Right lobe of liver (tissue), 6 donors: Measurements from ENCODE around the gene SH3GL1. TPM values are rescaled to one million over a fixed set of nuclear protein-coding genes. Genes with fewer than 3 reads are reported as not detected.

Experiments used
- ATAC-seq, 4 donors: fragments of 200-7000 bp; cut with Tn5 transposase; one replicate each; pipeline ENCODE4 v1.9.1; 2020; ENCODE audit warnings: mild to moderate bottlenecking in 4 of 4, moderate library complexity in 4 of 4
- DNase-seq, 3 donors: peaks; one replicate each; pipeline ENCODE4 v3.0.0-alpha.2; 2020
- H3K27ac ChIP-seq, 3 donors: fragments of 200-600 bp; one replicate each; pipeline ENCODE4 v1.8.0; 2022
- H3K27me3 ChIP-seq, 2 donors: fragments of 200-600 bp; one replicate each; pipeline ENCODE4 v1.8.0; 2022
- H3K36me3 ChIP-seq, 4 donors: fragments of 200-600 bp; sonication (generic) in 1 of 4; one replicate each; pipeline versions ENCODE4 v1.5.1 to v1.8.0; 2017 to 2022; ENCODE audit warnings: control low read depth in 1 of 4
- H3K4me1 ChIP-seq, 4 donors: fragments of 200-600 bp; sonication (generic) in 1 of 4; one replicate each; pipeline versions ENCODE4 v1.5.1 to v1.8.0; 2017 to 2022; ENCODE audit warnings: control low read depth in 1 of 4
- H3K4me3 ChIP-seq, 3 donors: fragments of 200-600 bp; one replicate each; pipeline ENCODE4 v1.8.0; 2022
- H3K9me3 ChIP-seq, 4 donors: fragments of 200-600 bp; sonication (generic) in 1 of 4; one replicate each; pipeline versions ENCODE4 v1.5.1 to v1.8.0; 2017 to 2022; ENCODE audit warnings: control low read depth in 1 of 4
- CTCF ChIP-seq, 4 donors: fragments of 200-600 bp in 3 of 4; fragments of 450-650 bp in 1 of 4; IDR thresholded peaks; one replicate each; pipeline versions ENCODE4 v1.5.1 to v1.8.0; 2016 to 2022; ENCODE audit warnings: antibody characterized with exemption in 4 of 4, mild to moderate bottlenecking in 2 of 4
- POLR2A ChIP-seq: fragments of 450-650 bp; IDR thresholded peaks from one replicate; pipeline ENCODE4 v1.6.1; 2017; ENCODE audit warnings: antibody characterized with exemption, mild to moderate bottlenecking
- WGBS: methylation state at CpG from one replicate; pipeline ENCODE4 v1.1.6; 2018; ENCODE audit warnings: low coverage, low lambda C conversion rate; ENCODE audit not compliant: insufficient coverage; ENCODE audit errors: missing lambda C conversion rate; 5-methylcytosine and 5-hydroxymethylcytosine counted together
- intact Hi-C, 2 donors: fragments of 100-400 bp; cut with DNase I; formaldehyde crosslinking; loops; one replicate each; pipeline versions ENCODE4 v1.11.2 to v1.14.1; 2022
- total RNA-seq, 6 experiments: library from RNA; depleted of rRNA in 2 of 6; stranded (reverse); fragments of >200 nt in 2 of 6; fragmentation: NEBNext Ultra II Directional in 3 of 6; extraction: Animal tissue kit (Norgen Biotek cat#: 25700) in 3 of 6; gene quantifications; one replicate each; pipeline versions ENCODE4 v1.1.0 to v1.2.4, GENCODE V29; 2016 to 2023
- donor health status: DM: no; HTN: yes; CAD: no.
- donor health status: DM: no; HTN: no; CAD: no.
- donor health status: DM: no; HTN: no; CAD: no.
- donor health status: DM: no; HTN: yes; CAD: no.
- donor health status: DM: no; HTN: yes; CAD: no.

The SH3GL1 gene
- total RNA-seq, 6 experiments from 2014 or later: 22.6 to 47.7 (median 25.2) TPM

- DNase-seq (peak; percentile 57 to 86 (median 80)), ATAC-seq (peak; percentile 53 to 75 (median 66))
- no peaks in the 10 kb centered on the region for H3K9me3 ChIP-seq
- H3K36me3 ChIP-seq: peaks cover 9 to 62% (median 38%) of the 10 kb centered on the region in 4 donors
- H3K27ac ChIP-seq: peak overlapping the region in 2 of 3 donors; percentile 63 to 83
- peak overlapping the region in 1 of 3 donors; percentile 6 for H3K4me3 ChIP-seq
- 82% methylated on average over 8 of the region's 30 CpGs for WGBS
- intact Hi-C loops: no loop called here
- H3K27me3 ChIP-seq: no peaks in the 10 kb centered on the region
- peaks cover 0 to 18% (median 8%) of the 10 kb centered on the region in 4 donors for H3K4me1 ChIP-seq
- no peak for TF ChIP-seq POLR2A
- TF ChIP-seq CTCF (IDR thresholded peaks at IDR 0.05): no peak
Observed at GRCh38 chr19:4448147-4448985, 48.0 kb upstream of the SH3GL1 start.

- WGBS: 88% methylated on average over 3 of the region's 28 CpGs
- Histone ChIP-seq H3K4me3 (no peak overlapping the region), H3K36me3 (peaks cover 9 to 54% (median 38%) of the 10 kb centered on the region in 4 donors), H3K4me1 (peaks cover 0 to 18% (median 8%) of the 10 kb centered on the region in 4 donors), H3K9me3 (no peaks in the 10 kb centered on the region), H3K27me3 (no peaks in the 10 kb centered on the region), H3K27ac (no peak overlapping the region)
- TF ChIP-seq POLR2A (no peak), CTCF (IDR thresholded peaks at IDR 0.05) (no peak)
- ATAC-seq (no peak), DNase-seq (no peak)
- intact Hi-C loops: no loop called here
Observed at GRCh38 chr19:4447327-4448146, 47.2 kb upstream of the SH3GL1 start.

DNA sequence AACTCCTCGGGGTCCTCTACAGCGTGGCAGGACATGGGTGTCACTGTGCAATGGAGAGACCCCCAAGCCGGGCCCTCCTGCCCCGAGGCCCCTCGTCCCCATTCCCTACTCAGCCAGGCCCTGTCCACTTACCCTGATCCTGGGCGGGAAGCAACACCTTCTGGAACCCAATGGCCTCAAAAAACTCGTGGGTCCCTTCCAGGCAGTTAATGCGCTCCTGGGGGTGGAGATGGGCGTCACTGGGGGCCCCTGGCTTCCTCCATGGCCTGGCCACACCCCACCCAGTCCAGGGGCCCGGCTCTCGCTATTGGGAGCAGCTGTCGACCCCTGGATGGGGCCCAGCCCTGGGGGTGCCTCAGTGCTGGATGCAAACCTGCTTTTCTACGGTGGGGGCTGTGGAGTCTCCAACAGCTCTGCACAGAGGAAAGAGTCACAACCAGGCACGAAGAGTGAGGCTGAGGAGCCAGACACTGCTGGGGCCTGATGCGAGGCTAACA is 46.4 kb upstream of the SH3GL1 start:
- WGBS: 80% methylated on average over 1 of the region's 15 CpGs
- TF ChIP-seq POLR2A (no peak), CTCF (IDR thresholded peaks at IDR 0.05) (no peak)
- Histone ChIP-seq H3K4me3 (no peak overlapping the region), H3K27me3 (no peaks in the 10 kb centered on the region), H3K27ac (no peak overlapping the region), H3K36me3 (peaks cover 9 to 47% (median 35%) of the 10 kb centered on the region in 4 donors), H3K4me1 (peaks cover 0 to 18% (median 8%) of the 10 kb centered on the region in 4 donors), H3K9me3 (no peaks in the 10 kb centered on the region)
- intact Hi-C loops: no loop called here
- DNase-seq (no peak), ATAC-seq (no peak)

DNA sequence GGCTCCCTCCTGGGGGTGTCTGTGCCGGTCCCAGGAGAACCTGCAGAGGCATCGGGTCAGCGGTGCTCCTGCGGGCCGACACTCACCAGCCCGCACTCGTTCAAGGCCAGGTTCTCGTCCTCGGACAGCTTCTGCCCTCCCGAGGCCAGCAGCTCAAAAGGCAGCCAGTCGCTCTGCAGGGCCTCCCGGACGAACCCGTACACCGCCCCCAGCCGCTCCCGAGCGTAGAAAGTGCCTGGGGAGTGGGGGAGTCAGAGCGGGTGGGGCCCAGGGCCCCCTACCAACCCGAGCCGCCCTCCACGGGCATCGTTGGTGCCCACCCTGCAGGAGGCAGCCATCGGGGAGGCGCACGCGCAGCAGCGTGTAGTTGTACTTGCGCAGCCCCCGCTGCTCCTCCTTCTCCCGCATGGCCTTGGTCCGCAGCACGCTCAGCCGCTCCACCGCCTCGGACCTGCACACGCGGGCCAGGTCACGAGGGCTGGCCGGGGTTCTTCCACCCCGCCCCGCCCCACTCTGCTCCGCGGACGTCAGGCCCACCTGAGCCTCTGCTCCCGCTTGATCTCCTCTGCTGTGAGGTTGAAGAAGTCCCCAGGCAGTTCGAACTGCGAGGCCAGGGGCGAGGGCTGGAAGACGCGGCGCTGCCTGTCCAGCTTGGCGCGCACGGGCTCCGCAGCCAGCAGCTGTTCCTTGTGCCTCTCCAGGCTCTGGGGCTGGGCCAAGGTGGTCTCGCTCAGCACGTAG is 45.8 kb upstream of the SH3GL1 start:
- no peak for TF ChIP-seq POLR2A
- Histone ChIP-seq H3K27me3 (no peaks in the 10 kb centered on the region), H3K4me3 (no peak overlapping the region), H3K9me3 (no peaks in the 10 kb centered on the region), H3K27ac (no peak overlapping the region), H3K36me3 (peaks cover 9 to 41% (median 31%) of the 10 kb centered on the region in 4 donors), H3K4me1 (peaks cover 0 to 18% (median 8%) of the 10 kb centered on the region in 4 donors)
- intact Hi-C loops: no loop called here
- DNase-seq: peak in 1 of 3 donors; percentile 21
- WGBS: no CpG with 5 or more reads among the region's 58 CpGs
- no peak for ATAC-seq
